Transverse colon (tissue), 4 donors: Measurements from ENCODE around the gene THTPA.

Experiments used
- EP300 ChIP-seq: sonication (generic); formaldehyde crosslinking; IDR thresholded peaks from one replicate; pipeline ENCODE4 v1.6.1; 2017; ENCODE audit warnings: antibody characterized with exemption, low read depth
- POLR2AphosphoS5 ChIP-seq, 3 donors: sonication (generic); formaldehyde crosslinking; IDR thresholded peaks; one replicate each; pipeline ENCODE4 v1.6.1; 2016; ENCODE audit warnings: antibody characterized with exemption in 3 of 3
- TF ChIP-seq, protein P1 (sequence below), 5 experiments: fragments of 200-600 bp in 3 of 5; fragments of 450-650 bp in 2 of 5; sonication (generic) in 3 of 5; IDR thresholded peaks; 1 replicate in 2 of 5; 2 replicates in 3 of 5; pipeline ENCODE4 v1.5.1; 2016 to 2017; ENCODE audit warnings: antibody characterized with exemption in 5 of 5, inconsistent platforms in 3 of 5, mild to moderate bottlenecking in 2 of 5, moderate library complexity in 1 of 5

DNA sequence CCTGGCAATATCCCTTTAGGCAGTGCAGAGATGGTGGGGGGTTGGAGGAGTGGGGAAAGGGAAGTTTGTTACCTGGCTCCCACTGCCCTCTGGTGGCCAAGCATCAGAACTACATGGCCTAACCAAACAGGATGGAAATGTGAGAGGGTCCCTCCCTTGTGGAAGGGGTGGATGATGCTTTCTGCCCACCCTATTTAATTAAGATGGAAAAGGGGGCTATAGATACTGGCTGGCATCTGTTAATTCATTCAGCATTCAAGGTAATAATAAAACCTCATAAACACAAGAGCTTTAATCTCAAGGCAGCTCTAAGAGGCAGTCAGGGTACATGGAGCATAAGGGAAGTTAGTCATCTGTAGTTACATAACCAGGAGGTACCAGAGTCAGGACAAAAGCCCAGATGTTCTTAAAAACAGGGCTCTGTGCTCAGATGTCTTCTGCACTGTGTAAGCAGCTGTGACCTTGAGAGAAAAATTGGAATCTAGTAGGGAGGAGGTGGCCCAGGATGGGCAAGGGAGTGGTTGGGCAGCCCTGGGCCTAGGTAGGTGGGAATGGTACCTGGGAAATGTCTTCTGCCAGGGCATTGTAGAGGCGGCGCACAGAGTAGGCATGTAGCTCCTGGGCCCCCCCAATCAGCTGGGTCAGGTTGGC is 6.9 kb downstream of the THTPA start:
- TF ChIP-seq, protein P1, sequence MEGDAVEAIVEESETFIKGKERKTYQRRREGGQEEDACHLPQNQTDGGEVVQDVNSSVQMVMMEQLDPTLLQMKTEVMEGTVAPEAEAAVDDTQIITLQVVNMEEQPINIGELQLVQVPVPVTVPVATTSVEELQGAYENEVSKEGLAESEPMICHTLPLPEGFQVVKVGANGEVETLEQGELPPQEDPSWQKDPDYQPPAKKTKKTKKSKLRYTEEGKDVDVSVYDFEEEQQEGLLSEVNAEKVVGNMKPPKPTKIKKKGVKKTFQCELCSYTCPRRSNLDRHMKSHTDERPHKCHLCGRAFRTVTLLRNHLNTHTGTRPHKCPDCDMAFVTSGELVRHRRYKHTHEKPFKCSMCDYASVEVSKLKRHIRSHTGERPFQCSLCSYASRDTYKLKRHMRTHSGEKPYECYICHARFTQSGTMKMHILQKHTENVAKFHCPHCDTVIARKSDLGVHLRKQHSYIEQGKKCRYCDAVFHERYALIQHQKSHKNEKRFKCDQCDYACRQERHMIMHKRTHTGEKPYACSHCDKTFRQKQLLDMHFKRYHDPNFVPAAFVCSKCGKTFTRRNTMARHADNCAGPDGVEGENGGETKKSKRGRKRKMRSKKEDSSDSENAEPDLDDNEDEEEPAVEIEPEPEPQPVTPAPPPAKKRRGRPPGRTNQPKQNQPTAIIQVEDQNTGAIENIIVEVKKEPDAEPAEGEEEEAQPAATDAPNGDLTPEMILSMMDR (IDR thresholded peaks at IDR 0.05), result peak; percentile 87 to 97 (median 93)
- TF ChIP-seq POLR2AphosphoS5 (IDR thresholded peaks at IDR 0.05), result no peak
- no peak for TF ChIP-seq EP300
